ENCODE data around the gene EXOC6B.

GRCh38 chr2:72212486-72212855 is 613.4 kb downstream of the EXOC6B start:
- no peak for TF ChIP-seq CTCF (IDR thresholded peaks at IDR 0.05)
- no peak for TF ChIP-seq SMC3 (IDR thresholded peaks at IDR 0.05)
- TF ChIP-seq ELK1 (IDR thresholded peaks at IDR 0.05; ENCODE audit: low read depth, low read length): no peak
- TF ChIP-seq NR3C1 (IDR thresholded peaks at IDR 0.05): no peak
